HG03139 (cell line): ENCODE measurements around the gene MAPK11.
"Not testable (repeated sequence)": the region's sequence is repeated elsewhere in the genome, so short reads cannot be mapped to it uniquely, and the experiment has no call there.

ENCODE experiments used
- ATAC-seq: cut with Tn5 transposase; IDR thresholded peaks from one replicate; pipeline ENCODE4 v1.9.1; 2021; ENCODE audit not compliant: unreplicated experiment

The MAPK11 gene

DNA sequence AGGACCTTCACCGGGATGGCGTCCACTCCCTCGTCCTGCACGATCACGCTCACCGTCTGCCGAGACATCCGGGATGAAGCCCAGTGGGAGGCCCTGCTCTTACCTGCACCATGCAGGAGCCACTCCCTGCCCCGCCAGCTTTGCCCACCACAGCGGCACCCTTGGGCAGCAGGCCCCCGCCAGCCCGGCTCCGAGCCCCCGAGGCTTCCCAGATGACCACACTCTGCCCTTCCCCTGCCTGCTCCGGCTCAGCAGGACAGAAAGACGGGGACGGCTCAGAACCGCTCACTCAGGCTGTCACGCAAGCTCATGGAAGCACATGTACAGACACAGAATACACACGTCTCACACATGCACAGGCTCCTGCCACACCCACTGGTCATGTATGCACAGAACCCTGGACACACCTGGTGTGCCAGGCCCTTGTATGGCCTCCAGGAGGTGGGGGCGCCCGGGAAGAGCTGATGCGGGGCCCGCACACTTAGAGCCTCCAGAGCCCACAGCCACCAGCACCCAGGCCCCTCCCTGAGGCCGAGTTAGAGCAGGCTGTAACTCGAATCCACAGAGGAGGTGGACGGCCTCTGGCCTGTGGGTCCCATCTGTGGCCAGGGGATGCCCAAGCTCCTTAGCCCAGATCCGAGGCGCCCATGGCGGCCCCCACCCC, 8.9 kb upstream of the MAPK11 start:
- ATAC-seq = no peak

DNA sequence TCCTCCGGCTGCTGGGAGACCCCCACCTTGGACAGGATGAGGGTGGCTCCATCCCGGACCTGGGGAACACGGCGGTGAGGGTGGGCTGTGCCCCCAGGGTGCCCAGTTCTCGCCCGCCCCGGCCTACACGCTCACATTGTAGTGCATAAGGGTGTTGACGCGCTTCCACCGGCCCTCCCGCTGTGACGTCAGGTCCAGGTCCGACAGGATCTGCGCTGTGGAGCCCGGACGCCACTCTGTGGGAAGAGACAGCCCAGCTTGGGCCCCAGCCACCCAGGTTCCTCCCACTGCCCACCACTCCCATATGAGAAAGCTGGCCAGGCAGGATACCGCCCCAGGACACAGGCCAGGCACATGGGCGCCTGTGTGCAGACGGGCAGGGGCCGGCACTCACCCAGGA, 8.3 kb upstream of the MAPK11 start:
- ATAC-seq = no peak

- no peak for ATAC-seq
Observed at GRCh38 chr22:50277761-50278160, 7.6 kb upstream of the MAPK11 start.

GRCh38 chr22:50276143-50276542, 6.0 kb upstream of the MAPK11 start:
- ATAC-seq = no peak

GRCh38 chr22:50275181-50276055, 5.2 kb upstream of the MAPK11 start:
- ATAC-seq = no peak

DNA sequence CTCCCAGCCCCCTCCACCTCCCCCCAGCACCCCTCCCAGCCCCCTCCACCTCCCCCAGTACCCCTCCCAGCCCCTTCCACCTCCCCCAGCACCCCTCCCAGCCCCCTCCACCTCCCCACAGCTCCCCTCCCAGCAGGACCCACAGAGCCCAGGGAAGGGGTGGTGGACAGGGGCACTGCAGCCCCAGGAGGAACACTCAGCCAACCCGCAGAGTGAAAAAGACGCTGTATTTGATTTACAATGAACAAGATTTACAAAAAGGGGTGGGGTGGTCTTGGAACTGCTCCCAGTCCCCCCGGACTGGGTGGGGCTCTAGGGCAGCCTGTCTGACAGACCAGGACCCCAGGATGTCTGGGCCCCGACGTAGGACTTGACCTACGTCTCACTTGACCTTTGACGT, 4.6 kb upstream of the MAPK11 start:
- no peak for ATAC-seq

DNA sequence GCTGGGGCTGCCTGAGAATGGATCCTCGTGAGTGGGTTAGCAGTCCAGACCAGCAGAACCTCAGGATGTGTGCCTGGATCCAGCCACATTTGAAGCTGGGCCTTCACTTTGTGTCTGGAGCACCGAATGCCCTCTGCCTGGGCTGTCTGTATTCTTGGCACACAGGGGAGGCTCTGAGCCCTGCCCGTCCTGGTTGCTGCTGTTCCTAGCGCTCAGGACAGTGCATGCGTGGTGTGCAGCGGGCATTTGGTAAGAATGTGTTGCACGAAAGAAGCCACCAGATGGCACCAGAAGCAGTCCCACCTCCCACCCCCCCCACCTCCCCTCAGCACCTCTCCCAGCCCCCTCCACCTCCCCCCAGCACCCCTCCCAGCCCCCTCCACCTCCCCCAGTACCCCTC, 4.1 kb upstream of the MAPK11 start:
- no peak for ATAC-seq

- not testable (repeated sequence) for ATAC-seq
Observed at GRCh38 chr22:50273781-50274180, 3.6 kb upstream of the MAPK11 start.

DNA sequence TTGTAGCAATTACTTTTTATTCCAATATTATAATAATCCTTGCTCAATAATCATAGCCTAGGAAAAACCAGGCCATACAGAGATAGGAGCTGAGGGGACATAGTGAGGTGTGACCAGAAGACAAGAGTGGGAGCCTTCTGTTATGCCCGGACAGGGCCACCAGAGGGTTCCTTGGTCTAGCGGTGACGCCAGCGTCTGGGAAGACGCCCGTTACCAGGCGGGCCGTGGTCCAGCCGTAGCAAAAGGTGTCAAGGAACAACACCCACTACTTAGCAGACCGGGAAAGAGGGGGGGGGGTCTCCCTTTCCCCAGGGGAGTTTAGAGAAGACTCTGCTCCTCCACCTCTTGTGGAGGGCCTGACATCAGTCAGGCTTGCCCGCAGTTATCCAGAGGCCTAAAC, 3.2 kb upstream of the MAPK11 start:
- not testable (repeated sequence) for ATAC-seq

DNA sequence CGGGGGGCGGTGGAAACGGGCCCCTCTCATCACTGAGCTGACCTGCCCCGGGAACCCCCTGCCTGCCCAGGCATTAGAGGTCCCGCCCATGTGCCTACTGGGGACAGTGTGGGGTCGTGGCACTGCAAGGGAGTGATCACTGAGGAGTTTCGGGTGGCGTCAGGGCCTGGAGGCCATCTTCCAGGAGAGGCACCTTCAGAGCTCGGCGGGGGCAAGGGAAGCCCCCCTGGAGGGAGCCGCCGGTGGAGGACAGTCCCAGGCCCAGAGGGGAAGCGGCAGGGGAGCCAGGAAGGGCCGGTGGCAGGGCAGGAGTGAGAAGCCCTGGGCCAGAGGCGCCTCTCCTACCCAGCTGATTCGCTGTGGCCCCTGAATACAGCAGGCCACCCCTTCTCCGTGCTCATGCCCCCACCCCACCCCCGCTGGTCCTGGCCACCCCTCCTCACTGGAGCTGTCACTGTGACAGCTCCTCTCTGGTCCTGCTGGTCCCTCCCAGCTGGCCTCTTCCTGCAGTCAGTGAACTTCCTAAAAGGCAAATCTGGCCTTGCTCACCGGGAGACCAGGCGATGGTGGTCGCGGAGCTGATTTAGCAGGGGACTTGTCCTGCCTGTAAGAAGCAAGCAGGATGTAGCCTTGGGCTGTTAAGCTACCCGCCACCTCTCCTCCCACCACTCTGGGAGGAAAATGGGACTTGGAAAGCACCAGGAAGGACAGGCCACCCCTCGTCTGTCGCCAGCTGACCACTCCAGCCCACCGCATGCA, 2.0 kb upstream of the MAPK11 start:
- ATAC-seq = no peak

DNA sequence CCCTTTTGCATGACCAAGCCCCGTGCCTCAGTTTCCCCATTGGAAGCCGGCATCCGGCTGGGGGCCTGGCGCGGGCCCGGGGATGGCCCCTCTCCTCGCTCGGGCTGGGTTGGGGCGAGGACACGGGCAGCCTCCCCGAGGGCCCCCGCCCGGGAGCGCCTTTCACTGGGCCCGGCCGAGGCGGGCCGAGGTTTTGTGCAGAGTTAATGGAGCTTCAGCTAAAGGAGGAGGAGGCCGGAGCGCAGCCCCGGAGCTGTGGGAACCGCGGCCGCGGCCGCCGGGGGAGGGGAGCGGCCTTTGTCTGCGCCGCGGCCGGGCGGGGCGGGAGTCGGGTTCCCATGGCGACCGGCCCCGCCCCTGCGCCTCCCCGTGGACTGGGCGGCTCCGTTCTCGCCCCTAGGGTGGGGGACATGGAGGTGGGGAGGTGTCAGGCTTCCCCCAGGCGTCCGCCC, 1.4 kb upstream of the MAPK11 start:
- no peak for ATAC-seq

DNA sequence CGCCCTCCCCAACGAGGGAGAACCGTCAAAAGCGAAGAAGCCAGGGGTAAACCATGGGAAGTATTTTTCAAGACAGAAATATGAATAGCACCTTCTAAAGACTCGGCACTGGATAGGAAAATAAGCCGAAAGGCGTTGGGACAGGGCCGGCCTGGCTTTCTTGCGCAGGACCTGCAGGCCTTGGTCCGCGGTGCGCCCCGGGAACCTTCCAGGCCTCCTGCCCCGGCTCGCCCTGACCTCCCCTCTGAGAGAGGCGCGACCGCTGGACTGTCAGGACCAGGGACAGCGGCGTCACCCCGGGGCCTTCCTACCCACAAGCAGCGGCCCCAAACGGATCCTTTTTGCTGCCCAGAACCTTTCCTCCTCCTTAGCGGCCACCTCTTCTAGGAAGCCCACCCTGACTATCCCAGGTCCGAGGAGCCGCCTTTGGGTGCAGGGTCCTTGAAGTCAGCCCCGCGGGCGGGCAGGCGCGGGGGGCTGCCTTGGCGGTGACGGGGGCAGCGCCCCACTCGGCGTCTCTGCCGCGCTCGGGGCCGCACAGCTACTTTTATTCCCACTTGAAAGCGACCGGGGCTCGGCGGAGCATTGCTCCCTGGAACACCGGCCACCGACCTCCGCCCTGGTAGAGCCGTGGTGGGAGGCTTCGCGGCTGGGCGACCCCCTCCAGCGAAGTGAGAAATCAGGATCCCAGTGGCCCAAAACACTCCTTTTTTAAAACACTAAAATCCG, 650 bp upstream of the MAPK11 start:
- ATAC-seq = no peak

- no peak for ATAC-seq
Observed at GRCh38 chr22:50269573-50269969, 609 bp downstream of the MAPK11 start.

- ATAC-seq = no peak
Observed at GRCh38 chr22:50268655-50269113, 1.5 kb downstream of the MAPK11 start.

DNA sequence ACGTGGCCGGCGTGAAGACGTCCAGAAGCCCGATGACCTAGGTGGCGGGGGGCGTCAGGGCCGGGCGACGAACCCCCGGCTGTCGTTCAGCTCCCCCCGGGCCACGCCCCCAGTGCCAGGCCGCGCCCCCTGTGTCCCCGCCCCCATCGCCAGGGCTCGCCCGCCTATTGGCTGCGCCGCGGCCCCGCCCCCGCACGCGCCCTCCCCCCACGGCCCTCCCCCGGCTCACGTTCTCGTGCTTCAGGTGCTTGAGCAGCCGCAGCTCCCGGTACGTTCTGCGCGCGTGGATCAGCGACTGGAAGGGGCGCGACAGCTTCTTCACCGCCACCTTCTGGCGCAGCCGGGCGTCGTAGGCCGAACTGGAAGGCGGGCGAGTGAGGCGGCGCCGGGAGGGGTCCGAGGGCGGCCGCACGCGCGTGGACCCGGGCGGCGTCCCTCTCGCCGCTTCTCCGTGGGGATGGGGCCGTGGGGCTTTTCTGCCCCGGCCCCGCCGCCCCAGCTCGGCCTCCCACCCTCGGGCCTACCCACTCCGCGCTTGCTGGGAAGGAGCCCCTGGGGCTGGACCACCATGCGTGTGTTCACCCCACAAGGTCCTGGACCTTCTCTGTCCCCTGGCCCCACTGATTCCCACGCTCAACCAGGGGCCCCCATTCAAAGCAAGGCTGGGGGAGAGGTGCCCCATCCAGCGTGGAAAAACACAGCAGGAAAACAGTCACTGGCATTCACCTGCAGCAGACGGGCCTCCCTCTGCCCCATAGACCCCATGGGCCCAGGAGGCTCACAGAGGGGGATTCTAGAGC, 2.4 kb downstream of the MAPK11 start:
- ATAC-seq = no peak

DNA sequence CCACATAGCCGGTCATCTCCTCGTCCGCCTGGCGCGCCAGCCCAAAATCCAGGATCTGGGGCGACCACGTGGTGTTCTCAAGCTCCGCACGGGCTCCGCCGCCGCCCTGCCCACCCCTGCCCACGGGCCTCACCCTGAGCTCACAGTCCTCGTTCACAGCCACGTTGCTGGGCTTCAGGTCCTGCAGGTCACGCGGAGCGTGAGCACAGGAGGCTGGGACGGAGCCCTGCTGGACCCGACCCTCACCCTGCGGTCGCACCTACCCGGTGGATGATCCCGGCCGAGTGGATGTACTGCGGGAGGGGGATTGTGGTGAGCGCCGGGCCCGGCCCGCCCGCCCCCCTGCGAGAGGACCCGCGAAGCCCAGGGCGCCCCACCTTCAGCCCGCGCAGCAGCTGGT, 3.2 kb downstream of the MAPK11 start:
- ATAC-seq = no peak

DNA sequence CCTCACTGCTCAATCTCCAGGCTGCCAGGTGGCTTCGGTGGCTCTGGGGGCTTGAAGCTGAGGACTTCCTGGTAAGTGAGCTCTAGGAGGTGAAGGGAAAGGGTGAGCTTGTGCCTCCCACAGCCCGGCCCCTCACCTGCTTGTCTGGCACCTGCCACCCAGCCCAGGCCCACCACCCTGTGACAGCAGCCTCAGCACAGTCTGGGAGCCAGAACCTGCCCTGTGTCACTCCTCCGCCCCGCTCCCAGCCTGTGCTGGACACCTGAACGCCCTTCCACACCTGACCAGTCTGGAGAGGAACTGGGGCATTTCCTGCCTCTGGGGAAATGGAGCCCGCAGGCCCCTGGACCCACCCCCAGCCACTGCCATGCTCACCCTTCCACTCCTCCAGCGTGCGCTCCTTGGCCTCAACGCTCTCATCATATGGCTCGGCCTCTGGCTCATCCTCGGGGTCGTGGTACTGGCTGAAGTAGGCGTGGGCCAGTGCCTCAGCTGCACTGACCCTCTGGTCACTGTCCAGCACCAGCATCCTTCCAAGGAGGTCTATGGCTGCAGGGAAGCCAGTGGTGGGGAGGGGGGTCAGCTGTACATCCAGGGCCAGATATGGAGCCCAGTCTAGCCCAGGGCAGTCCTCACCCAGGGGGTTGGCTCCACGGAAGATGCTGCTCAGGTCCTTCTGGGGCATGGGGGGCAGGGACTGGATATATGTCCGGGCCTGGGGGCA, 5.1 kb downstream of the MAPK11 start:
- no peak for ATAC-seq

DNA sequence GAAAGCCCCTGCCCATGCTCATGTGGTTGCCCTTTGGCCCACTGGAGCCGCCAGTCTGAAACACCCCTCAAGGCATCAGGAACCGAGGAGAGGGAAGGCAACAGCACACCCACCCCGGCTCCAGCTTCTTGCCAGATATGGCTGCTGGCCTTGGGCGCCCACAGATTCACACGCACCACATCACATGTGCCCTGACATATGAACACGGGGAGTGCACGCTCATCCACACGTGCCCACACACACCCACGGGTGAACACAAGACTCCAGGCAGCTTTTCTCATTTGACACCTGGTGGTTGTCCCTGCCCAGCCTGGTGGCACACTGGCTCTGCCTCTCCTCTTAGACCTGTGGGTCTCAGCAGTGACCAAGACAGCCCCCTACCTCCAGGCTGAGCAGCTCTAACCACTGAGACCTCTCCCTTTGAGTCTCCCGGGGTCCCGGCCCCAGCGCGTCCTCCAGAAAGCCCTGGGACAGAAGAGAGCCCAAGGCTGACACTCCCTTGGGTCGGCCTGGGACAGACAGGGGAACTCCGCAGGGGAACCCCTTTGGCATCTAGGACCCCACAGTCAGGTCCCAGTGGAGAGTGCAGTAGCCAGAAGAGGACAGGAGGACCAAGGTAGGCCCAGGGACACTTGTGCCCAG, 6.0 kb downstream of the MAPK11 start:
- ATAC-seq = no peak
